HS-5 (cell line): ENCODE results near the gene PCYOX1L.

ENCODE experiments used
- DNase-seq: peaks from one replicate; pipeline ENCODE4 v3.0.0-alpha.2; 2012; ENCODE audit warnings: low read depth

The PCYOX1L gene

GRCh38 chr5:149408252-149409099, 50.6 kb downstream of the PCYOX1L start:
- no peak for DNase-seq

DNA sequence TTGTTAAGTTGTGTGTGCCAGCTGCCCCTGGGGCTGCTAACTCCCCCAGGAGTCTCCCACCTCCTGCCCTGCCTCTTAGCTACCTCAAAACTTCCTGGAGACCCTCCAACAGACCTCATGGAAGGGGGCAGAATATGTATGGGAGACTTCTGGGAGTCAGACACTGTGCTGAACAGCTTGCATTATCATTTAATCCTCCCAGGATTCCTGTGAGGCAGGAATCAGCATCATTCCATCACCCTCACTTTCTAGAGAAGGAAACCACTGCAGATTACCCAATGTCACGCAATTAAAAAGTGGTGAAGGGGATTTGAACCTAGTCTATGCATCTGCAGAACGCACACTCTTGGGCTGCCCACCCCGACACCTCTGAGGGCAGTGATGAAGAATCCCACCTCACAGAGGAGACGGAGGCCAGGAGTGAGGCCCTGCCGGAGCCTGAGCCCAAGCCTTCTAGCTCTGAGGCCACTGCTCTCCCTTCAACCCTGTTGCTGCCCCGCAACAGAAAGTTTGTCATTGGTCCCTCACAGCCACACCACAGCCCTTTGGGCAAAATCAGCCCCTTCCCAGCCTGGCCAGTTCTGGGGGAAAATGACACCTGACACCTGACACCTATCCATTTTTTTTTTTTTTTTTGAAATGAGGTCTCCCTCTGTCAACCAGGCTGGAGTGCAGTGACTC, 51.6 kb downstream of the PCYOX1L start:
- no peak for DNase-seq

- DNase-seq: no peak
Measured at GRCh38 chr5:149410071-149410470, 52.2 kb downstream of the PCYOX1L start.

GRCh38 chr5:149410721-149411432, 53.0 kb downstream of the PCYOX1L start:
- DNase-seq: no peak

DNA sequence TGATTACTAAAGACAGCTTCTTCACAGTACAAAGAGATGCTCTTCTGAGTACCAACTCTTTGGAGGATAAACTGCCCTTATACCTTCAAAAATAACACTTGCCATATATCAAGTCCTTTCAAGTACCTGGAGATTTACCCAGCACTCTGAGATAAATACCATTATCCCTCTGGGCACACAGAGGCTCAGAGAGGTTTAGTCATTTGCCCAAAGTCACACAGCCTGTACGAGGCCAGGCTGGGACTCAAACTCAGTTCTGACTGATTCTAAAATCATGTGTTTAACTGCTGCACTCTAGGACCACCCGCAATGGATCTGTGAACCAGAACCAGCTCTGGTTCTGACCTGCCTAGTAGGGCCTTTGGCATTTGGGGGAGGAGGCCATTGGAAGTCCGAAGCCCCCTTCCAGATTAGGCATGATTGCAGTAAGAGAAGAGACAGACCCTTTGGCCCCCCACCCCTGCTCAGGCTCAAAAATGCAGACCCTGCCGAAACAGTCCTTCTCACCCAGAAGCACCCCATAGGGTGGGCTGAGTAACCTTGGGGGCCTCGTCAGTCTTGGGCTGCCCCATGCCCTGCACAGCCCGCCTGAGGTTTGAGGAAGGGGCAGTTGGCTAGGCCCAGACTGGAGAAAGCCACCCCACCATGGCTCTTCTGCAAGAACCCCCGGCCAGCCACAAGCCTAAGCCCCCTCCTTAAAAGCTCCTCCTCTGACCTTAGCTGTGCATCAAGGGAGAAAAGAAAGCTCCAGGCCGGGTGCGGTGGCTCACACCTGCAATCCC, 54.1 kb downstream of the PCYOX1L start:
- DNase-seq: no peak

- DNase-seq: no peak
Measured at GRCh38 chr5:149412783-149413476, 55.1 kb downstream of the PCYOX1L start.

- no peak for DNase-seq
Measured at GRCh38 chr5:149413477-149414210, 55.8 kb downstream of the PCYOX1L start.

DNA sequence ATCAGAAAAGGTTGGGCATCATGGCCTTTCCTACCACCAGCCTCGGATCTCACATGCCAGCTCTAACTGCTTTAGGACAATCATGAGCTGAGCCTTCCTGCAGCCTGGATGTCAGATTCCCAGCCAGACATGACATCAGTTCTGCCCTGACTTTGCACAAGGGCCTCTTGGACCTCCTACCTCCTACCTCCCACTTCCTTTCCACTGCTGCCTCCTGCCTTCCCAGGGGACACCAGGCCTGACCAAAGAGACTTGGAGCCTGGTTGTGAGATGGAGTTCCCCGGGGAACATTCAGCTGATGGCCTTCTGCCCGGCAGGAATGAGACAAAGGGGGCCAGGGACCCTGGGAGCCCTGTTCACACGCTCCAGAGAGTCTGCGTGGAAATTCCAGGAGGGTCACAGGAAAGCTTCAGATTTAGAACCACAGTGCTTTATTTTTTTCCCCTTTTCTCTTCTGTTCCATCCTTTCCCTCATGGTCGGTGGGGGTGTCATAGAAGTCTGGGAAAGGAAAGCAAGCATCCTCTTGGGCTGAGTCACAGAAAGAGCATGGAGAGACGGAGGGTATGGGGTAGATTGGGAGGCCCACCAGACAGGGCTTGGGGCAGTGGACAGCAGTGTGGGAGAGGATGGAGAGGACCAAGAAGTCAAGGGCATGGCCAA, 56.7 kb downstream of the PCYOX1L start:
- DNase-seq: no peak

GRCh38 chr5:149415066-149415967, 57.5 kb downstream of the PCYOX1L start:
- DNase-seq: no peak

GRCh38 chr5:149416987-149417710, 59.3 kb downstream of the PCYOX1L start:
- no peak for DNase-seq

GRCh38 chr5:149417711-149418368, 60.0 kb downstream of the PCYOX1L start:
- no peak for DNase-seq

DNA sequence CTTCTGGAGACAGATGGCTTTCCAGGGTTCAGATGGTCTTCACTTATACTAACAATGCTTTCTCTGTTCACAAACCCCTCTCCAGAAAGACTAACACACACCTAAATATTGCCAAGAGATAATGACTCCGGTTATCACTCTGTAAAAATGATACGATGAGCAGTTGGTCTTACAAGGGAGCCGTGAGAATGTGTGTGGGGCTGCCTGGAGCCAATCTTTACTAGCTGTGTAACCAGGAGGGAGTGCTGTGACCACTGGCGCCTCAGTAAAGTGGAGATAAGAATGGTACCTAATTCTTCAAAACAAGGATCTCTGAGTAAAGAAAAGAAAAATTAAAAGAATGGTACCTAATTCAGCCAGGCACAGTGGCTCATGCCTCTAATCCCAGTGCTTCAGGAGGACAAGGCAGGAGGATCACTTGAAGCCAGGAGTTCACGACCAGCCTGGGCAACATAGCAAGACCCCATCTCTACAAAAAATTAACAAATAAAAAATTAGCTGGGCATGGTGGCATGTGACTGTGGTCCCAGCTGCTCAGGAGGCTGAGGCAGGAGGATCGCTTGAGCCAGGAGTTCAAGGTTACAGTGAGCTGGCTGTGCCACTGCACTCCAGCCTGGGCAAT, 61.2 kb downstream of the PCYOX1L start:
- no peak for DNase-seq
